G401 (cell line): ENCODE measurements around the gene SP3. TPM values are rescaled to one million over a fixed set of nuclear protein-coding genes. Genes with fewer than 3 reads are reported as not detected.

Experiments
- DNase-seq: peaks from one replicate; pipeline ENCODE4 v3.0.0-alpha.2; 2015; ENCODE audit warnings: low spot score
- in situ Hi-C: cut with HindIII; loops from 2 replicates; pipeline ENCODE4 v1.10.0; 2016; ENCODE audit warnings: low sequenced_read_pairs, mixed read lengths
- total RNA-seq: library from RNA; depleted of rRNA; stranded (reverse); fragments of >200 nt; shearing (Covaris generic); gene quantifications from 2 replicates; pipeline ENCODE4 v1.2.3, GENCODE V29; 2014

The SP3 gene
- total RNA-seq, 1 experiment from 2014 or later = 108 TPM

DNA sequence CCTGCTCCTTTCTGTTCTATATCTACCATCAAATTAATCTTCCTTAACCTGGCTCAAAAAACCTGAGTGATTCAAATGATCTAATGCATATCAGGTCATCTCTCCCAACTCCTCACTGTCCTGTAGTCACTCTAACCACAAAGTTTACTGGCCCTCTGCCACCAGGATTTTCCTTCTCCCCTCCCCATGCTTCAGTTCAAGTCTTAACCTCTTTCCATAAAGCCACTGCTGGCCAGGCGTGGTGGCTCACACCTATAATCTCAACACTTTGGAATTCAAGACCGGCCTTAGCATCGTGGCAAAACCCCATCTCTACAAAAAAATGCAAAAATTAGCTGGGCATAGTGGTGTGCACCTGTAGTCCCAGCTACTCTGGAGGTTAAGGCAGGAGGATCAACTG is 7.5 kb upstream of the SP3 start:
- in situ Hi-C loops = no loop called here
- DNase-seq = no peak

DNA sequence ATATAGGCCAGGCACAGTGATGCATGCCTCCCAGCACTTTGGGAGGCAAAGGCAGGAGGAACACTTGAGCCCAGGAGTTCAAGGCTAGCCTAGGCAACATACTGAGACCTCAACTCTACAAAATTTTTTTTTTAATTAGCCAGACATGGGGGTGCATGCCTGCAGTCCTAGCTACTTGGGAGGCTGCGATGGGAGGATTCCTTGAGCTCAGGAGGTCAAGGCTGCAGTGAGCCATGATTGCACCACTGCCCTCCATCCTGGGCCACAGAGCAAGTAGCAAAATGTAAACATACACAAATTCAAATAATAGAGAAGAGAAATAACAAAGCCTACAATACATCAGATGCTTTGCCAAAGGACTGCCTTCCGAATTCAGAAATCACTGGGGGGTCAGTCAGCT is 7.0 kb upstream of the SP3 start:
- in situ Hi-C loops = no loop called here
- DNase-seq = no peak

GRCh38 chr2:173970516-173970924 is 5.3 kb upstream of the SP3 start:
- DNase-seq = no peak
- in situ Hi-C loops = no loop called here

GRCh38 chr2:173969886-173970285 is 4.7 kb upstream of the SP3 start:
- in situ Hi-C loops = no loop called here
- no peak for DNase-seq

DNA sequence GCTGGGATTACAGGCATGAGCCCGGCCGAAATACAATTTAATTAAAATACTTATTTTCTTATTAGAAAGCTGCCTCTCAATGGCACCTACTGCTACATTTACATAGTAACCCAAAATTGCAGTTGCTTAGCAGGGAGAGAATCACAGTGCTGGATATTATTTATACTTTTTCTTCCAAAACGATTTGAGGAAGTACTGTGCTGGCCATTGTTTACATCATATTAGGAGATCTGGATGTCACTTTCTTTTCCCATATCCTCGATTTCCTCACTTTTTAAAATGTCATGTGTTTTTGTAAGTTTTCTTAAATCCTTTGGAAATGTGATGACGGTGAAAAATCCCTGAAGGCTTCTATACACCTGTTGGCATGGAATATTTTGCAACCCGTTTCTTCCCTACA is 3.4 kb upstream of the SP3 start:
- in situ Hi-C loops = no loop called here
- DNase-seq = no peak

DNA sequence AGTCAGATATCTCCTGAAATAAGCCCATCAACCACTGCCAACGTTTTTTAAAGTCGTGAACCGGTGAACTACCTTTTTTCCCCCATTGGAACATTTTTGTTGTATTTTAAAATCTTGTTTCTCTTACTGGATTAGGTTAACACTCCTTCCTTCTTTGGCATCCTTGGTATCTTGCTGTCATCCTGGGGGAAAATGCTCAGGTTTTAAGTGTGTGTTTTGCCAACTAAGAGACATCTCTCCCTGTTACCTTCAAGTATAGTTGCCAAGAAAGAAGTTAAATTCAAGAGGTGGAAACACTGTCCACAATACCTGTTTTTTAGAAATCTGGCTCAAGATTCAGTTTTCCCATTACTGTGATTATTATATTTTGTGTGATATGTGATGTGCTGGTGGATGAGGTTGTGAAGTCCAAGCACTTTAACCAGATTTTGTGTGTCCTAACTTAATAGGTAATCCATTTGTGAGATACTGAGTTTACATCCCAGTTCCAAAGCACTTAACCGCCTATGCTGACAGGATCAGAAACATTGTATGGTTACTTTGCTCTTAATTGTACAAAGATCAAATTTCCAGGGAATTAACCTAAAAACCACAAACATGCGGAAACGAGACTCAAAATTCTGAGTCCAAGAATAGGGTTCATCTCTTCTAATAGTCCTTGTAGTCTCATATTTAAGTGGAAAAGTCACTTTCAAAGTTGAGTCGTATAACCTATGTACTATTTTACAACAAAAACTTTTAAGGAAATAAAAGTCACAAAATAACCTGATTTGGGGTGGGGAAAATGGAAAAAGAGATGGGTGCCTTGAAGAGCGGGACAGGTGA is 1.3 kb upstream of the SP3 start:
- in situ Hi-C loops = no loop called here
- DNase-seq = peak; percentile 19

- DNase-seq = peak; percentile 79
- in situ Hi-C loops = no loop called here
Observed at GRCh38 chr2:173964565-173965371, 405 bp downstream of the SP3 start.

DNA sequence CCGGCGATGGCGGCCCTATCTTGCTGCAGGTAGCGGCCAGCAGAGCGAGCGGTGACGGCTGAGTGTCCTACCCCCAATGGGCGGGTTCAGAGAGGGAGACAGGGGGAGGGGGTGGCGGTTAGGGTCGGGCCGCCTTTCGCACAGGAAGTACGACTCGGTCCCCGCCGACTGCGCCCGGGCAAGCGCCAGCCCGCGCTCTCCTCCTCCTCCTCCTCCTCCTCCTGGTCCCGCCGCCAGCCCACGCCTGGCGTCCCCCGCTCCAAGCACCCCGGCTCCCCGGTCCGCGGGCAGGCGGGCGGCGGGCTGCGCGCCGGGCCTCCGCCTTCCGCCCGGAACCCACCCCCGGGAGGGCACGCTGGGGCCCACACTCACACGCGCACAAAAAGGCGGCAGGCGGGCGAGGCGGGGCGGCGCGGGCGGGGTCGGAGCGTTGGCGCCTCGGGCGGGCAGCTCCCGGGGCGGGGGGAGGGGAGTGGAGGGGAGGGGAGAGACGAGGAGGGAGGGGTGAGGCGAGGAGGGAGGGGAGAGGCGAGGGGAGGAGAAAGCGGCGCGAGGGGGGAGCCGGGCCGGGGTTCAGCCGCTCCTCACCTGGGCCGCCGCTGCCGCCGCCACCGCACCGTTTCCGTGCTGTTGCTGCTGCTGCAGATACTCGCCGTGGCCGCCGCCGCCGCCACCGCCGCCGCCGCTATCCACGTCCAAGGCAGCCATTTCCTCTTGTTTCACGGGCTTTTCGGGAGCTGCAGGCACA is 1.2 kb downstream of the SP3 start:
- in situ Hi-C loops = no loop called here
- DNase-seq = peak; percentile 88

DNA sequence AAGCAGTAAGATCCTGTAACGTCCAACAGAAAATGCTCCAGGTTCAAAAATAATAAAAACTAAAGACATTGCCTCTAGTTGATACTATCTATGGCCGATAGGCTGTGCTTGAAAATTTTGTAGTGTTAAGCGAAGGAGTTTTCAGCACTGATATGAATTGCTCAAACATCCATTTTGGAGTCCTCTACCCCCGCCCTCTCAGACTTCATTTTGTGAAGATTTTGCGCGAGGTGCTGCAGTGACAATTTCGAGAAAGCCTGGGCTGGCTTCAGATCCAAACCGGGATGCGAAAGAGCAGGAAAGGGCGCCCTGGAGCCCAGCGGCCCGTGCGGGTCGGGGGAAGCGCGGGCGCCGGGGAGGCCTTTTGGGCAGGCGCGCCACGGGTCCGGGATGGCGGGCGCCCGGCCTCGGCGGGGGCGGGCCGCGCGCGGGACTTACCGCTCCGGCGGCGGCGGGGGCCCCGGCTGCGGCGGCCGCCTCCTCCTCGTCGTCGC is 1.8 kb downstream of the SP3 start:
- peak; percentile 60 for DNase-seq
- in situ Hi-C loops = no loop called here

DNA sequence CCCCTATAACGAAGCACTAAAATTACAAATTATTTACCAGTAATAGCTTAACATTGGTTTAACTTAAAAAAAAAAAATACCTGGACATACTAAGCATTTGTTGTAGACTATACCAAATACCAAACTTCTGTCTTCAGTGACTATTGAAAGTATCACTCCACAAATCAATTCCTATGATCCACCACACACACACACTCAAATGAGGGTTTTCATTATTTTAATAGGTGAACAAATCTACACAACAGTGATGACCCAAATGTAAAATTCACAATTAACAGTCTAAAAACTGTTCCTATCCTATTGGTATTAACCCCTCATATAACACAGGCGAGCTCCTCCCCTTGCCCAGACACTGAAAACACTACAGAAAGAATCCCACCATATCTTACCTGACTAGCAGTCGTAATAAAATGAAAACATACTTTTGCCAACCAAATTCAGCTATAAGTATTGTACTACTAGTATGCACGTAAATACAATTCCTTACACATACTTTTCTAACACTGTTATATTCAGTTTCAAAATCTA is 2.5 kb downstream of the SP3 start:
- in situ Hi-C loops = no loop called here

GRCh38 chr2:173962031-173962430 is 3.1 kb downstream of the SP3 start:
- in situ Hi-C loops = no loop called here
- DNase-seq = no peak

More for the DNA sequence above, 2.5 kb downstream of the SP3 start:
- DNase-seq = no peak

GRCh38 chr2:173961346-173961705 is 3.8 kb downstream of the SP3 start:
- in situ Hi-C loops = no loop called here
- DNase-seq = no peak

DNA sequence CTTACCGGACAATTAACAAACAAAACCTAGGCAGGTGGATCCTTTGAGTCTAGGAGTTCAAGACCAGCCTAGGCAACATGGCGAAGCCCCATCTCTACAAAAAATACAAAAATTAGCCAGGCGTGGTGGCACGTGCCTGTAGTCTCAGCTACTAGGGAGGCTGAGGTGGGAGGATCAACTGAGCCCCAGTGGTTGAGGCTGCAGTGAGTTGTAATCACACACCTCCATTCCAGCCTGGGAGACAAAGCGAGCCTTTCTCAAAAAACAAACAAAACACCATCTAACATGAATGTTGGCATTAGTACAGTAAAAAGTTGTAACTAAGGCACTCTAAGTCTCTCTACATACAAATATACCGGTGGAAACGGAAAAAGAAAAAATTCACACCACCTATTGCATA is 5.3 kb downstream of the SP3 start:
- in situ Hi-C loops = no loop called here
- DNase-seq = no peak

GRCh38 chr2:173959358-173959884 is 5.8 kb downstream of the SP3 start:
- no peak for DNase-seq
- in situ Hi-C loops = no loop called here

GRCh38 chr2:173958198-173958846 is 6.9 kb downstream of the SP3 start:
- in situ Hi-C loops = no loop called here
- DNase-seq = no peak

DNA sequence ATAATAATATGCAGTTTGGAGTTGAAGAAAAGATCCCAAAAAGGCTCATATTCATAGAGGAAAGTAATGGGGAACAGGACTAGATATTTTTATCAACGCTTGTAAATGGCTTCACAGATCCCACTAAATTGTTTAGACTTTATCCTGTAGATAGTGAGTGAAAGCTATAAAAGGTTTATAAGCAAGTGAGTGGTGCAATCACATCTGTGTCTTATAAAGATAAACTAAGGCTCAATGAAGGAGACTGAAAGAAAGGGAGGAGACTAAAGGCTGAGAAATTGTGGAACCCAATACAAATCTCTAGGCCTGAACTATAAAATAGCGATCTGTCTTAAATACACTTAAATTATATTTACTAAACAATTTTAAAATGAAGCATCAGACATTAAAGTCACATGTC is 7.7 kb downstream of the SP3 start:
- no peak for DNase-seq
- in situ Hi-C loops = no loop called here

- in situ Hi-C loops = no loop called here
- DNase-seq = no peak
Observed at GRCh38 chr2:173956454-173956853, 8.7 kb downstream of the SP3 start.

GRCh38 chr2:173955867-173956266 is 9.3 kb downstream of the SP3 start:
- in situ Hi-C loops = no loop called here
- DNase-seq = no peak

DNA sequence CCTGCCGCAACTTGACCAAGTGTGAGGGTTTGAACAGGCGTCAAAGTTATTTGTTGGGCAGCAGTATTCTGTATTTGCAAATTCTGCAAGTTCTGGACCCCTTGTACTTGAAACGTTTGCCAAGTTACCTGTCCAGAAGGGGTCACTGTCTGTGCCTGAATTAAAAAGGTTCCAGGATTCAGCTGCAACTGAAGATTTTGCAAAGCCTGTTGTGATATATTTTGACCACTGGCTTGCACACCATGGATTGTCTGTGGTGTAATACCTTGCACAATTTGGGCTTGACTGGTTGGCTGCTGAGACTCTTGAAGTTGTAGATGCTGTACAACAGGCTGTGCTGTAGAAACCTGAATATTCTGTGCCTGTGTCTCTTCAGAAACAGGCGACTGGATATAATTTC is 10.2 kb downstream of the SP3 start:
- in situ Hi-C loops = no loop called here
- no peak for DNase-seq
